NCI-H2196 (cell line): ENCODE data around the gene EEFSEC.
A peak's percentile ranks its signal among the peaks of the same experiment; 100 is the strongest.

Experiments
- DNase-seq: peaks from one replicate; lab custom pipeline; 2025; ENCODE audit not compliant: unreplicated experiment; lab: John Stamatoyannopoulos, UW

Gene EEFSEC

DNA sequence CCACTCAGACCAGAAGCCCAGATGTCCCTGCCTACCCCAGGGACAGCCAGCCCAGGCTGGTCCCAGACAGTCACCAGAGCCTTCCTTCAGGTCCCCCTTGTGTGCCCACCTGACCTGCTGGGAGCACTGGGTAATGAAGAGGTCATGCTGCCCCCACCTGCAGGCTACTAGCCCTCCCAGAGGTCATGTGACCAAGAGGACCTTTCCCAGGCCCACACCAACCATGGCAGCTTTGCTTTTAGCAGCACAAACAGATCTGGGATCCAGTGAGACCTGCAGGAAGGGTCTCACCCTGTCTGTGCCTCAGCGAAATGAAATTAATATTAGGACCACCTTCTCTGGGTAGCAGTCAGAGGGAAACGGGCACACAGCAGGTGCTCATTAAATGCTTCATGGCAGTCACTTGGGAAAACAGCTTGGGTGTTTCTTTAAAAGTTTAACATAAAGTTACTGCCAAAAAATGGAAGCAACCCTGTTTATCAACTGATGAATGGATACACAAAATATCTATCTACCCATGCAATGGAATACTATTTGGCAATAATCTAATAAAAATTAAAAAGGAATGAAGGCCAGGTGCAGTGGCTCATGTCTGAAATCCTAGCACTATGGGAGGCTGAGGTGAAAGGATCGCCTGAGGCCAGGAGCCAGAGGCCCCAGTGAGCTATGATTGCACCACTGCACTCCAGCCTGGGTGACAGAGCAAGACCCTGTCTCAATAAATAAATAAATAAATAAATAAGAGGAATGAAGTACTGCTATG, 269.7 kb downstream of the EEFSEC start:
- DNase-seq = no peak

DNA sequence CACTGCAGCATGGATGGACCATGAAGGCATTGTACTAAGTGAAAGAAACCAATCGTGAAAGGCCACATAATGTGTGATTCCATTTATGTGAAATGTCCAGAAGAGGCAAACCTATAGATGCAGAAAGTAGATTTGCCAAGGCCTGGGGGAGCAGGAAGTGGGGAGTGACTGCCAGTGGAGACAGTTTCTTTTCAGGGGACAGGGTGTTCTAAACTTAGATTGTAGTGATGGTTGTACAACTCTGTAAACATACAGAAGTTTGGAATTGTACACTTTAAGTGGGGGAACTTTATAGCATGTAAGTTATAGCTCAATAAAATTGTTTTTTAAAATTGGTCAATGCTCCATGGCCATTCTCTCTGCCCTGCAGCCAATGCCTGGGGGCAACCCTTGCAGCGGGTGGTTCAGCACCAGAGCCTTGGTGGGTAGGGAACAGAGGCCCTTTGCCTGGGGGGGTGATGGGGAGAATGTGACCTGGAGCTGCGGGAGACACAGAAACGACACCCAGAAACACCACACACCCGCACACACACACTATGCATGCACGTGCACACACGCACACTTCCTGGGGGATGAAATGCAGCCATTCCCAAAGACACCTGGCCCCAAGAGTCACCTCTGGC, 270.4 kb downstream of the EEFSEC start:
- DNase-seq = no peak

DNA sequence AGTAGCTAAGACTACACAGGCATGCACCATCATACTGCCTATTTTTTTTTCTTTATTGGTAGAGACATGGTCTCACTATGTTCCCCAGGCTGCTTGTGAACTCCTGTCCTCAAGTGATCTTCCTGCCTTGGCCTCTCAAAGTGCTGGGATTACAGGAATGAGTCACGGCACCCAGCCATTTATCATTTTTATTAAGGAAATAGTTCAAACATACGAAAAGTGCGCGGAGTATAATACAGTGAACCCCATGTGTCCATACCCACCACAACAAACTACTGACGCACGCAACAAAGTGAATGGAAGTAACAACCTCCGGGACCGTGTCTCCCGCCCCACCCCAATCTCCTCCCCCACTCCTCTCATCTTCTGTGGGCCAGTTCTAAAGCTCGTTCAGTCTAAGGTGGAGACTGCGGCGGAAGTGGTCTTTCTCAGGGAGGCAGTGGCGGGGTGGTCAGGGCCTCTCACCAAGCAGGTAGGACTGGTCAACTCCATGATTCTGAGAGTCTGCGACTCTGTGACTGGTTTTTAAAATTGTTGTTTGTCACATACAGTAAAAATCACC, 271.3 kb downstream of the EEFSEC start:
- no peak for DNase-seq

DNA sequence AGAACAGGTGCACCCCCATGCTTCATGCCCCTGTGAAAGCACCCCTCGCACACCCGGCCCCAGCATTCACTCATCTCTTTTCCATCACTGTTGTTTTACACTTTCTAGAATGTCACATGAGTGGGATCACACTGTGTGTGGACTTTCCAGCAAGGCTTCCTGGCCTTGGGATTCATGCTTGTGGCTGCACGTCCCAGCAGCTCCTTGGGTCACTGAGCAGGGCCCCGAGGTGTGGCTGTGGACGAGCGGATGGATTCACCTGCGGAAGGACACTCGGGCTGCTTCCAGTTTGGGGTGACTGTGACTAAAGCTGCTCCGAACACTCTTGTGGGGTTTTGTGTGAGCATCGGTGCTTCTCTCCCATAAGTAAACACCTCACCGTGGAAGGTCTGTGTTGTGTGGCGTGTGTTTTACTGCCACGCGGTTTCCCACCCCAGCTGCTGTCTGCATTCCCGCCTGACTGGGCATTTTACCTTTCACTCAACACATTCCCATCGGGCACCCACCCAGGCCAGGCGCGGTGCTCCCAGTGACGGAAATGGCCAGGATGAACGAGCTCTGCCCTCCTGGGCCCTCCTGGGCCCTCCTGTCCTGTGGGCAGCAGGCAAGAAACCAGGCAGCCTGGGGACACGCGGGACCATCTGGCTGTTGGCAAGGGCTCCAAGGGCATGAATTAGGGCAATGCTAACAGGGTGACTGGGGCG, 272.0 kb downstream of the EEFSEC start:
- DNase-seq = no peak

DNA sequence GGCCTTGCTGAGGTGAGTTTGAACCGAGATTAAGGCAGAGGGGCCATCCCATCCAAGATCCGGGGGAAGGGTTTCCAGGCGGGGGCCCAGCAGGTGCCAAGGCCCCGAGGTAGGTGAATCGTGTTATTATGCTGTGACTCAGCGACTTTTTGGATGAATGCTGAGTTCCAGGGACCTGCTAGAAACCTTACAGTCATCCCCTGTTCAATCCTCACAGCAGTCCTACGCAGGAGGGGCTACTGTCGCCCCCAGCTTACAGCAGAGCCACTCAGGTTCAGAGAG, 272.5 kb downstream of the EEFSEC start:
- no peak for DNase-seq

DNA sequence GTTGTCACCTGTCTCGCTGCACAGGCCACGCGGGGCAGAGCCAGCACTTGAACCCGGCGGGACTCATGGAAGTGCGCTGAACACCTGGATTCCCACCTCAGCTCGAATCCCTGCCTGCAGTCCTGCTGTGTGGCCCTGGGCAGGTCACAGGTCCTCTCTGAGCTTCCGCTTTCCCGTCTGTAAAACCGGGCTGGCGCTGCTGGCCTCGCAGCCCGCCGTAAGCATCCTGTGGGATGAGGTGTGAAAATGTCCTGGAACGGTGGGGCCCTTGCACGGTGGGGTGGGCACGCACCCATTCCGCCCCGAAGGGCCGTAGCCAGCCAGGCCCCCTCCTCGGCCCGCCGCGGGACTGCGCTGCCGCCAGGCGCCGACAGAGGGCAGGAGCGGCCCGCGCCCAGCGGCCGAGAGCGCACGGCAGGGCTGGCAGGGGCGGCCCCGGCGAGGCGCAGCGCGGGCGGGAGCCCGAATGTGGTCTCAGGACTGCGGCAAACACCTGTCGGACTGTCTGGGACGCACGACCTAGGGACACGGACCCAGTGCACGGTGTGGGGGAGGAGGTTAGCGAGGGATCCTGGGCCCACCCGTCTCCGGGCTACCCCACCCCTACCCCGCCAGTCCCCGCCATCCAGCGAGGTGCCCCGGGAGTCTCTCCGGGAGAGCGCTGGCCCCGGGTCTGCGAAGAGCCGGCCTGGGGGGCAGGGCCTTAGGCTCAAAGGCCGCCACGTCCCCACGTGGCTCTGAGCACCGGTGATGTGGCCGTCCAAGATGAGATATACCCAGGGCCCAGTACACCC, 273.0 kb downstream of the EEFSEC start:
- peak; percentile 72 for DNase-seq

DNA sequence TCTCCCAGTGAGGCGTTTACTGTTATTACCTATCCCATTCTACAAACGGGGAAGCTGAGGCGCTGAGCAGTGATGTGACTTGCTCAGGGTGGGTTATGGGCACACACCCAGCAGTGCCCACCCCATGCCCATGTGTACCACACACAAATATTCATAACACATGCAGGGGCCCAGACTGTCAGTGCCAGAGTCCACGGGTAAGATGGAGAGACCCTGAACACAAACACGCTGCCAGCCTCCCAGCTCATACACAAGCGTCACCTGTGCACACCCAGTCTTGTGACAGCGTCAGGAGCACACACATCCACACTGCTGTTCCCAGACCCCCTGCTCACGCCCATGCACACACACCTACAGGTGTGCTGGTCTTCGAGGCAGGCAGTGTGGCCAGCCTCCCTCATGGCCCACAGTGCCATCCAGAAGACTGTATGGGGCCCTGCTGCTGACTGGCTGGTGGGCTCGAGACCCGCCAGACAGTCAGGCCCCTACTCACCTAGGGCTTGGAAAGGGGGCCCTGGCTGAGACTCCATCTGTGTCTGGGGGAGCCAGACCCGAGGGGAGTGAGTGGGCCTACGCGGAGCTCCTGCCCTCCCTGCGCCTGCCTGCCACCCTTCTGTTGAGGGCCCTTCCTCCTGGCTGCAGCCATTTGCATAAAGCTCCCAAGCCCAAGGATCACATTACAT, 274.0 kb downstream of the EEFSEC start:
- DNase-seq = no peak

DNA sequence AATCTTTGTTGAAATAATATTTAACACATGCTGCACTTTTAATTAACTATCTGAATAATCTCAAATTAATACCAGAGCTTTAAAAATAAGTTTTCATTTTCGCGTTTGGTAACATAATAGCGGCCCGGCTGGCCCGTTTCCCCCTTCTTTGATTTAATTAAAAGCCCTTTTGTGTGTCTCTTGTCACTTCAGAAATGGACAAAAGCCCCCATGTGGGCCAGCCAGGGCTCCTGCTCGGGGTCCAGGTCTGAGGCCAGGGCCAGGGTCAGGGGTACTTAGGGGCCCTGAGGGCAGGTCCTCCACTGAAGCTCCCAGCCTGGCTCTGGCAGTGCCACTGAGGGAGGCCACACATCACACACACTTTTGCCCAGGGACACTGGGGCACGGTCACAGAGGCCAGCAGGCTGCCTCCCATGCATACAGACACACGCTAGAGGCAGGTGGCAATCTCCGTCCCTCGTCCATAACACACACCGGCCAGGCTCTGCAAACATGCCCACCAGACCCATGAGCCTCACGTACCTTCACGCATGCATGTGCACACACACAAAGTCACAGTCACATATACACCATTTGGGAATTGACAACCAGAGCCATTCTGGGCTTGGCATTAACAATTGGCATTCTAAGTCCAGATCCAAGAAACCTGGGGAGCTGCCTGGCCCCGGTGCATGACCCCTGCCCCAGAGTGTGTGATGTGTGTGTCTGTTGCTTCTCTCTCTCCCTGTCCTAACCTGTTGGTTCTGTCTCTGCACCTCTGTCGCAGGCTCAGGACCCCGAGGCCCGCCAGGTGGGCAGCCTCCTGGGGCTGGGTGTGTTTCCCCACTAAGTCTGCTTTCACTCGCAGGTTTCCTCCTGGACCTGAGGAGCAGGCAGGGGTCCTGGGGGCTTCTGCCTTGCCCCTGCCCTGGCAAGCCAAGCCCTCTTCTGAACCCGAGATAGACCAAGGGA, 274.9 kb downstream of the EEFSEC start:
- no peak for DNase-seq

DNA sequence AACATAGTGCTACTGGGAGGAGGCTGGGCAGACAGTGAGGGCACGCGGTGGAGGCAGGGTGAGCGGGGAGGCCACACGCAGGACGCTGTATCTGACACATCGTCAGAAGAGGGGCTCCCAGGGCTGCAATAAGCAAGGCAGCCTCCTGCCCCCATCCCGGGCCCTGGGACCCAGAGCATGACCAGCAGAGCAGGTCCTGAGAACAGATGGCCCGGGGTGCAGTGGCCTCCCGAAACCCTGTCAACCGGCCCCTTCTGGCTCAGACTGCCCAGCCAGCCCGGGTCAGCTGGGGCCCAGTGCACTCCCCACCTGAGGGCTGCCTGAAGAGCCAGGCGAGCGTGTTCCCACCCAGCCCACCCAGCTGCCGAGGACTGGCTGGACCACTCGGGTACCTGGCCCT, 276.0 kb downstream of the EEFSEC start:
- no peak for DNase-seq

DNA sequence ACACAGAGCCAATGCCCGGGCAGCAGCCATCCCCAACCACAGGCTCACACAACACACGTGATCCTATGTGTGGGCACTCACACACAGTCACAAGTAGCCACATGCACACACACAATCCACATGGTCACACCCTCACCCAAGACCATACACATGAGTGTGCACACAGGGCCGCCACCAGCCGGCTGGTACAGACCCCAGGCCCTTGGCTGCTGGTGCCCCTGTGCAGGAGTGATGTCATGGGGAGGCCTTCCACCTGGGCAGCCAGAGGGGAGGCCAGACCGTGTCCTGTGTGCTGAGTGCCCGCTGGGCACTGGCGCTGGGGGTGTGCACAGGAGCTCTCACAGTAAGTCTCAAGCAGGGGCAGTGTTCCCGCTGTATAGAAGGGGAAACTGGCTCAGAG, 276.5 kb downstream of the EEFSEC start:
- DNase-seq = no peak

DNA sequence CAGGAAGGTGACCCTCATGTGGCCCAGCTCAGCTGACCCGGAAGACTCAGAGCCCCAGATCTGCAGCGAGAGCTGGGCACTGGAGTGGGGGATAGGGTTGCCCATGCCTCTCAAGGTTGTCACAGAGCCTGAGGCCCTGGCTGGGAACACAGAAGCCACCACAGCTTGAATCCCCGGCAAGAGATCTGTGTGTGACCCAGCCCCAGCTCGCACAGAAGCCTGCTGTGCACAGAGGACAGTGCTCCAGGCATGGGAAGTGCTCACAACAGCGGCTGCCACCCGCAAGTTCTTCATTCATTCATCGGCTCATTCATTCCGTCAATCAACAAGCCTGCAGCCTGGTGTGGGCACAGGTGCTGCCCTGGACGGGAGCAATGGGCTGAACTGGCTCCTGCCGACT, 277.0 kb downstream of the EEFSEC start:
- DNase-seq = no peak

DNA sequence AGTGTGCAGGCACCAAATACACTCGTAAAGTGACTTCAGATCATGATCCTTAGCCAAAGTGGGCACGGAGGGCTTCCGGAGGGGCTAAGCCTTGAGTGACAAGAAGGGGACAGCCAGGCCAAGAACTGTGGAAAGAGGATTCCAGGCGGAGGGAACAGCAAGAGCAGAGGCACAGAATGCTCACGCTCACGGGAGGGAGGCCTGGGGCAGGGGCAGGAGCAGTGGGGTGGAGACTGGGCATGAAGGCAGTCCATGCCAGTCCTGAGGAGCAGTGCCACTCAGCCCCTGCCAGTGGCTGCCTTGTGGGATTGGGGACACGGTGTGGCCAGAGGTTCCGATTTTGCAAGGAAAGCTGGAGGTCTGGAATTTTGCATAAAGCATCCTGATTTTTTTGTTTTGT, 277.4 kb downstream of the EEFSEC start:
- no peak for DNase-seq

DNA sequence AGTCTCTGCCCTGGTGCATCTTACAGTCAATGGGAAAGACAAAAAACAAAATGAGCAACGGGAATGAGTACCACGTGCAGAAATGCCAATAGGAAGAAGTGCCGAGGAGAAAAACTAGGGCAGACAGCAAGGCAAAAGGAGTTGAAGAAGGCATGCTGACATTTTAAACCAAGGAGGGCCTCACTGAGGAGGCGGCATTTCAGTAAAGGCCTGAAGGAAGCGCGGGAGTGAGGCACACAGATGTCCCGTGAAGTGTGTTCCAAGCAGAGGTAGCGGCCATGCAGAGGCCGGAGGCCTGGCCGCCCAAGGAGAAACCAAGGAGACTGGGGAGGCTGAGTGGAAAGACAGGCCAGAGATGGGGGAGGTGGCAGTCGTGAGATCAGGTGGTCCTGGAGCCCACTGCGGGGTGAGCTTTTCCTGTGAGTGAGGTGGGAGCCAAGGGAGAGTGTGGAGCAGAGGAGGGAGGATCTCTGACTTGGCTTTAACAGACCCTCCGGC, 278.6 kb downstream of the EEFSEC start:
- no peak for DNase-seq

DNA sequence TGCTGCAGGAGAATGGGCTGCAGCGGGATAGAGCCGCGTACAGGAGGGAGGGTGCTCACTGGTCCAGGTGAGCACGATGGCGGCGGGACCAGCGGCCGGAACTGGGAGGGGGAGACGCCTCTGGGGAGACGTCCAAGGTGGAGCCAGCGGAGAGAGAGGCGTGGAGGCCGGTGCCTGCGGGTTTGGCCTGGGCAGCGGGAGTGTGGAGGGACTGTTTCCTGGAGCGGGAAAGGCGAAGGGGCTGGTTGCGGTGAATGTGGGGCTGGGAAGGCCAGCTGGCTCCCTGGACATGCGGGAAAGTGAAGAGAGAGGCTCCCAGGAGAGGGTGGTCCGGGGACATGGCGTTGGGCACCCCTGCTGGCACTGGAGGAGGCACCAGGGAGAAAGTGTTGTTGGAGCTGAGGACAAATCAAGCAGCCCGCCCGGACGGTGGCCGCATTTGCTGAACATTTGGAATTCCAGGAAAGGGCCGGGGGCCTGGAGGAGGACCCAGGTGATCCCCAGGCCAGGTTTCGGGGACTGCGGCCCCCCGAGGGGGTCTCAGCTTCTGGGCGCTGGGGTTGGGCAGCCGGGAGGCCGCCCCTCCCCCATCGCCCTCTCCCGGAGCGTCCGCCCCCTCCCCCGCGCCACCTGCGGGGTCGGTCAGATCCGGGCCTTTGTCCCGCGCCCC, 279.2 kb downstream of the EEFSEC start:
- peak; percentile 72 for DNase-seq

DNA sequence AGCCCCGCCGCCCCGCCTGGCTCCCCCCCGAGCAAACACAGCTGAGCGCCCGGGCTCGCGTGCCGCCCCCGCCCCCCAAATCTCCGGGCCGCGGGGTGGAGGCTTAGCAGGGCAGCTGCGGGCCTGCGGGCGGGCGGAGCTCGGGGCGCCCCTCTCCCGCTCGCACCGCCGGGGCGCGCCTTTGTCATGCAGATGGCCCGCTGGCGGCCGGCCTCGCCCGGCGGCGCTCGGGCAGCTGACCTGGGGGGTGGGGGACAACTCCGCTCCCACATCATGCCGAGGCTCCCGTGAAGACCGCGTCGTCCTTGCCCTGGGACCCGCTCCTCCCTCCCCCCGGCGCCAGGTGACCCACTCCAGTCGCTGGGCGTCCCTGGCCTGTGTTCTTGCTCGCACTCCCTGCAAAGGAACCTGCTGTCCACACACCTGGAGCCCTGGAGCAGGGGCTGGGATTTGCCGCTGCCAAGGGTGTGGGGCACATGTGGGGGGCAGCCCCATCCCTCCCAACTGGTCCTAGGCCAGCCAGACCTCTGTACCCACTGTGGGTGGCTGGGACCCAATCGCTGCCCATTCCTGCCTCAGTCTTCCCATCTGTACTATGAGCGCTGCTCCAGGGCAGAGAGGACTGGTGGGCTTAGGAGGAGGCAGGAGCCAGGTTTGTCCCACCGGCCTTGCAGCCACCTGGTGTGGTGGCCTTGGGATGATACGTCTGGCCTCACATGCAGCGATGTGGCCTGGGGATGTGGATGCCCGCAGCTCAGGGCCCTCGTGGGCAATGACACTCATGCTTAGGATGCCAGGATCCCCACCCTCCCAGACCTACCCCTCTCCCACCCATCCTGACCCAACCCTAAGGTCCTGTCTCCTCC, 279.9 kb downstream of the EEFSEC start:
- DNase-seq = peak; percentile 48

DNA sequence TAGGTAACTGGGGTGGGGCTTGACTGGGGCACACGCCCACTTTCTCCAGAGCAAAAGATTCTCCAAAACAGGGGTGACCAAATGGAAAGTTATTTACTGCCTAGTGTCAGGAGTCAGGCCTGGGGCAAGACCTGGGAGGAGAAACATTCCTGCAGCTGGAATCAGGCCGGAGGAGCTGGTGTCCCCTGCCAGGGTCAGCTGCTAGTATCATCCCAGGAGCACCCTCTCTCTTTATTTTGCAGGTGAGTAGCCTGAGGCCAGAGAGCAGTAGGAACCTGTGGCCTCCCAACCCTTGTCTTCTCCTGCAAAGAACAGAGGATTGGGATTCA, 280.5 kb downstream of the EEFSEC start:
- DNase-seq = no peak

DNA sequence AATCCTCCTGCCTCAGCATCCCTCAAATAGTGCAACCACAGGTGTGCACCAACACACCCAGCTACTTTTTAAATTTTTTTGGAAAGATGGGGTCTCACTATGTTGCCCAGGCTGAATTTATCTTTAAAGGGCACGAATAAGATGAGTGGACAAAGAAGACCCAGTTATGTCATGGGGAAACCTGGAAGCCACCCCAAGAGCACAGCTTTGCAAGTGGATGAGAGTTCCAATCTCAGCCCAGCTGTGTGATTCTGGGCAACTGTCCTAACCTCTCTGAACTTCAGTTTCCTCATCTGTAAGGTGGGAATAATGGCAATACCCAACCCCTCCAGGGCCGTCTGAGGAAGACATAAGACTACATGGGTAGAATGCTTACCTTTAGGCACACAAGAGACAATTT, 281.2 kb downstream of the EEFSEC start:
- DNase-seq = no peak

DNA sequence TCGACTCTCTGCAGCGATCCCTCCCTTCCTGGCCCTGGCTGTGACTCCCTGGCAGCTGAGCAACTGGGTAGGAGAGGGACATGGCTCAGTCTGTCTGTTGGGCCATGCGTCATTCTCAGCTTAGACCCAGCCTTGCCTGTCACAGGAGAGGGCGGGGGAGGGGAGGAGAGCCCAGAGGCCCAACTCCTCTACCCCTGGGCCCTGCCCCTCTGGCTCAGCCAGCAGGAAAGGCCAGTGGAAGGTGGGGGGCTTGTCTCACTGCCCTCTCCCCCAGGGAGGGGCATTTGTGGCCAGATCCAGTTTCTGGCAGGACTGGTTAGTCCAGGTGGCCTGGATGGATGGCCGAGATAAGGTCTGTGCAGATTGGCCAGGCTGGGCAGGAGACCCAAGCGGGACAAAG, 281.8 kb downstream of the EEFSEC start:
- DNase-seq = peak; percentile 43
